GM12875 (cell line): ENCODE results near the gene ADAP2.

Experiments
- H3K4me3 ChIP-seq: one replicate; pipeline ENCODE4 v1.5.1; 2011; ENCODE audit warnings: low read depth, low read length, control low read depth
- TF ChIP-seq, protein P1 (sequence below): IDR thresholded peaks from 2 replicates; pipeline ENCODE4 v1.5.1; 2011; ENCODE audit warnings: low read depth, mild to moderate bottlenecking, control low read depth, inconsistent platforms, low read length, moderate library complexity, borderline replicate concordance; ENCODE audit not compliant: insufficient read depth

Gene ADAP2

DNA sequence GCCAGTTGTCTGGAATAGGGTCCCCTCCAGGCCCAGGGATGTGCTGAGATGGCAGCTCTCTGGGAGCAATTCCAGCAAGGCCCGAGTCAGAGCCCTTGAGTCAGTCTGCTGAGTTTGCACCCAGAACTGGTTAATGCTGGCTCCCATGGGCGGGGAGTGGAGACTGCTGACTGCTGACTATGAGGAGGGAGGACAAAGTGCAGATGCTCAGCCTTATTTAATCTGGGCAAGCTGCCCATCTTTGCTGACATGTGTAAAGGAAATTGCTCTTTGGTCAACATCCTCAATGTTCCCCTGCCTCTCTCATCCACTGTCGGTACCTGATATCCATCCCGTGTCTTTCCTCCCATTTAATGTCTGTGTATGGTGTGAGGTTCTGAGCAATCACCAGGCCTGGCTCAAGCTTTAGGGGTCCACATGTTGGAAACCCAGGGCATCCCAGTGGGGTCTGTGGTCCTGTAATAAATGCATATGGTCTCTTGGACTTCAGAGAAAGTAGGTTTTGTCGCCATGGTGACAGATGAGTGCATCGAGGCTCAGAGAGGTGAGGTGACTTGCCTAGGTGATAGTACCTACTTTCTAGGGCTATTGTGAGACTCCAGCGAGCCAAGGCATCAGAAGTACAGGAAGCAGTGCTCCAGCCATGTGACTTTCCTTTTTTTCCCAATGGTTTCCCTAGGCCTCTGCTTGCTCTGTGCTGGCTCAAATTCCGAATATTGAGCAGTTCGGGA is 29.1 kb downstream of the ADAP2 start:
- no peak overlapping the region for H3K4me3 ChIP-seq
- TF ChIP-seq, protein P1, sequence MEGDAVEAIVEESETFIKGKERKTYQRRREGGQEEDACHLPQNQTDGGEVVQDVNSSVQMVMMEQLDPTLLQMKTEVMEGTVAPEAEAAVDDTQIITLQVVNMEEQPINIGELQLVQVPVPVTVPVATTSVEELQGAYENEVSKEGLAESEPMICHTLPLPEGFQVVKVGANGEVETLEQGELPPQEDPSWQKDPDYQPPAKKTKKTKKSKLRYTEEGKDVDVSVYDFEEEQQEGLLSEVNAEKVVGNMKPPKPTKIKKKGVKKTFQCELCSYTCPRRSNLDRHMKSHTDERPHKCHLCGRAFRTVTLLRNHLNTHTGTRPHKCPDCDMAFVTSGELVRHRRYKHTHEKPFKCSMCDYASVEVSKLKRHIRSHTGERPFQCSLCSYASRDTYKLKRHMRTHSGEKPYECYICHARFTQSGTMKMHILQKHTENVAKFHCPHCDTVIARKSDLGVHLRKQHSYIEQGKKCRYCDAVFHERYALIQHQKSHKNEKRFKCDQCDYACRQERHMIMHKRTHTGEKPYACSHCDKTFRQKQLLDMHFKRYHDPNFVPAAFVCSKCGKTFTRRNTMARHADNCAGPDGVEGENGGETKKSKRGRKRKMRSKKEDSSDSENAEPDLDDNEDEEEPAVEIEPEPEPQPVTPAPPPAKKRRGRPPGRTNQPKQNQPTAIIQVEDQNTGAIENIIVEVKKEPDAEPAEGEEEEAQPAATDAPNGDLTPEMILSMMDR, result no peak

DNA sequence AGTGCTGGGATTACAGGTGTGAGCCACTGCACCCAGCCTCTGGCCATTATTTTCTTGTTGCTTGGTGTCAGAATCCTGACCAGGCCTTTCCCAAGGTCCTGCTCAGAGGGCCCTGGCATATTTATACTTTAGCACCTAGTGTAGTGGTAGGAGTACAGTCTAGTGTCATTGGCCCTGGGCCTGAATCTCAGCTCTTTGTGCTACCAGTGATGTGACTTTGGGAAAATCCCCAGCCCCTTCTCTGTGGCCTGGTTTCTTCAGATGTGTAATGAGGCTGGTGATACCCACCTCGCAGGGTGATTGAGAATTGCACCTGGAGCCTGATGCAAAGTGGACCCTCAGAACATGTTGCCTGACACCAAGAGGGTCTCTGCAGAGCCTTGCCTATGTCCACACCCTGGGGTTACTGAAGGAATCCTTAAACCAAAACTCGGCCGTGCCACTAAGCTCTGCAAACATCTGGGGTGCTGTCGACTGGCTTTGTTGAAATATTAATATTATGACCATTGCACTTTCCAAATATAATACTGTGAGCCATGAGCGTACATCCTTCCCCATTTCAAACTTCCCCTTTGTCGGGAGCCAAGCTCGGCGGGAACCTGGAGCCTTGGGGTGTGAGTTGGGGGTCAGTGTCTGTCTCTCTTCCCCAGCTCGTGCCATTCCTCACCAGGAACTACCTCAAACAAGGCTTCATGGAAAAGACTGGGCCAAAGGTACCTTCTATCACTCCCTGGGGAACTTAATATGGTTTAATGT is 31.1 kb downstream of the ADAP2 start:
- TF ChIP-seq, protein P1, result no peak
- no peak overlapping the region for H3K4me3 ChIP-seq

DNA sequence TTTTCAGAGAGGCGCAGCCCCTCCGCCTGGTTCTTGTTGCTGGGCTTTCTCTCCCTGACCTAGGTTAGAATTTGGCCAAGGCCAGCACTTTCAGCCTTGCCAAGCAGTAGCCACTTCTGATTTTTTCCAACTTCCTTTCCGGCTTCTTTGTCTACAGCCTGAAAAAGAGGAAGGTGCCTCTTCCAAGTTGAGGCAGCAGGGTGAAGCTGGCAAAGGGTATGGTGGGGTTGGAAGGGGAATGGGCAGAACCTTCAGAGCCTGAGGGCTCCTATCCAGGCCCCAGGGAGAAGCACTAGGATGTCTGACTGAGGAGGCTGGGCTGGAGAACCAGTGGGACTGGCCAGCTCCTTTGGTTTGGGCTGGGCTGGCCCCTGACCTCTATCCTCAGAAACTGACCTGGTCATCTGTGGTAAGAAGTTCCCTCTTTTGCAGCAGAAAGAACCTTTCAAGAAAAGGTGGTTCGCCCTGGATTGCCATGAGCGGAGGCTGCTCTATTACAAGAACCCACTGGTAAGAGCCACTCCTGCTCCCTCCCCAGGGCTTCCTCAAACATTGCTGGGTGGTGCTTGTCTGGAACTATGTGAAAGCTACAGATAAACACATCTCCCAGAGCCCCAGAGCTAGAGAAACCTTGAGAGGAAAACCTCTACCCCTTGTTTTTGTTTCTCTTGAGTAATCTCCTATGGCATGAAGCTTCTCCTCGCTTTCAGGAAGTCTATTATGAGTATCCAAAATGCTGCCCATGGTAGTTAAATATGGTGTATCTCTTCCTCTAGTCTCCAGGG is 32.5 kb downstream of the ADAP2 start:
- no peak overlapping the region for H3K4me3 ChIP-seq
- TF ChIP-seq, protein P1, result no peak

DNA sequence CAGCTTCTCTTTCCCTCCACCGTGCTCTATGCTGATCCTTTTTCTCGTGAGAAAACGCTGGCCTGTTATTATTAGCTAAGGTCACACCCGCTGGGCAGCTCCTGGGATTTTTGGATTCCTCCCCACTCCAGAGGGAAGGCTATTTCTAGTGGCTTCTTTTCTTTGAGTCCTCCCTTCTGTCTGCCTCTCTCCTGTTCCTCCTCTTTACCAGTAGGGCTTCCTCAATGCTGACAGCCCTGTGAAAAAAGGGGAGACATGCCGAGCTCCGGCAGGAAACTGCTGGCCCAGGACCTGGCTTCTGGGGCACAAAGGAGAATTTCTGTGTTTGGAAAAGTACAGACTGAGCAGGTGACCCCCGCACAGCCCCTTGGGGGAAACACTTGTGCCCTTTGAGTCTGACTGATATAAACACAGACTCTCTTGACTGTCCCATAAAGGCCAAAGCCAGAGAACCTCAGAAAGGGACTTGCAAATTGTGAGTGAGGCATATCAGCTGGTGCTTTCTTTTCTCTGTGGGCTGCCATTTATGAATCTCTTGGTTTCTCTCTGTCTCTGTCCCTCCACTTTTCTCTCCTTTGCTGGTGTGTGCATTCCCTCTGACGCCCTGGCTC is 35.1 kb downstream of the ADAP2 start:
- no peak overlapping the region for H3K4me3 ChIP-seq
- TF ChIP-seq, protein P1, result no peak

DNA sequence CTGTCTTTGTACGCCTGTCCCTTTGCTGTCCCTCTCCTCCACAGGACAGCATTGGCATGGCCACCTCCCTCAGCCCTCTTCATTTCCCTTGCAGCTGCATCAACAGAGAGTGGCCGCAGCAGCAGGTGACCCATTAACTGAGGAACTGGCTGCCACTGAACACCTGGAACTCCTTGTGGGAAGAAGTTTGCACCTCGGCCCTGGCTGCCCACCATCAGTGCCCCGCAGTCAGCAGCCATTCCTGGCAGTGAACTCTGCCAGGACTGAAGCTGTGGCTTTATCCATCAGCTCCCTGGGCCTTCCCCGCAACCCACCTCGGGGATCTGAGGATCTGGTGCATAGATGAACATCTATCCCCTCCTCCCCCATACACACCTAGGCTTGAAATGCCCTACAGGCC is 36.0 kb downstream of the ADAP2 start:
- no peak overlapping the region for H3K4me3 ChIP-seq
- TF ChIP-seq, protein P1, result no peak

DNA sequence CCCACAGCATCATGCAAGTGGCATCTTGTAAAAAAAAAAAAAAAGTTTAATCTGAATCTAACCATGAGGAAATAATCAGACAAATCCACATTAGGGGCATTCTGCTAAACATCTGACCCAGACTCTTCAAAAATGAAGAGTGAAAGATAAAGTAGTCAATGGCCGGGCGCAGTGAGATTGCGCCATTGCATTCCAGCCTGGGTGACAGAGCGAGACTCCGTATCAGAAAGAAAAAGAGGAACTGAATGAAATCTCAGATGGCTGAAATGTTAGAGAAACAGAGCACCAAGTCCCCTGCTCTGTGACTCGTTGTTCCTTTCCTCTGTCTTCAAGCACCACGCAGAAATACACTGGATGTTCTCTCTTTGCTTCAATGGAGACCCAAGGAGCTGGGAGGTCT is 36.4 kb downstream of the ADAP2 start:
- TF ChIP-seq, protein P1, result no peak
- no peak overlapping the region for H3K4me3 ChIP-seq
